Measurements from ENCODE around the gene TIGD4.
"Not testable (repeated sequence)": the region's sequence is repeated elsewhere in the genome, so short reads cannot be mapped to it uniquely, and the experiment has no call there.

TIGD4 gene

GRCh38 chr4:152780267-152780778, 793 bp upstream of the TIGD4 start:
- DNase-seq: peak in 1 of 3 experiments; percentile 63

GRCh38 chr4:152778656-152779512, 646 bp downstream of the TIGD4 start:
- peak; percentile 46 to 79 (median 75) for DNase-seq

GRCh38 chr4:152777488-152777887, 2.0 kb downstream of the TIGD4 start:
- no peak for DNase-seq

- DNase-seq: no peak
Observed at GRCh38 chr4:152776352-152776751, 3.2 kb downstream of the TIGD4 start.

GRCh38 chr4:152773953-152774352, 5.6 kb downstream of the TIGD4 start:
- DNase-seq: no peak

GRCh38 chr4:152773339-152773738, 6.2 kb downstream of the TIGD4 start:
- no peak for DNase-seq

- DNase-seq: no peak
Observed at GRCh38 chr4:152771741-152772533, 7.6 kb downstream of the TIGD4 start.

GRCh38 chr4:152765069-152765737, 14.3 kb downstream of the TIGD4 start:
- DNase-seq: not testable (repeated sequence)

GRCh38 chr4:152763796-152764195, 15.7 kb downstream of the TIGD4 start:
- DNase-seq: no peak

- no peak for DNase-seq
Observed at GRCh38 chr4:152748619-152749018, 30.9 kb downstream of the TIGD4 start.

GRCh38 chr4:152747444-152747843, 32.1 kb downstream of the TIGD4 start:
- no peak for DNase-seq

GRCh38 chr4:152738827-152739226, 40.7 kb downstream of the TIGD4 start:
- no peak for DNase-seq

- peak in 1 of 3 experiments; percentile 20 for DNase-seq
Observed at GRCh38 chr4:152735906-152736305, 43.6 kb downstream of the TIGD4 start.

- DNase-seq: peak in 2 of 3 experiments; percentile 12 to 62
Observed at GRCh38 chr4:152735396-152735859, 44.1 kb downstream of the TIGD4 start.

- DNase-seq: no peak
Observed at GRCh38 chr4:152734699-152735050, 44.9 kb downstream of the TIGD4 start.

GRCh38 chr4:152734015-152734698, 45.4 kb downstream of the TIGD4 start:
- no peak for DNase-seq

- DNase-seq: no peak
Observed at GRCh38 chr4:152731997-152732396, 47.5 kb downstream of the TIGD4 start.

GRCh38 chr4:152729466-152729865, 50.1 kb downstream of the TIGD4 start:
- no peak for DNase-seq

- no peak for DNase-seq
Observed at GRCh38 chr4:152728343-152728742, 51.2 kb downstream of the TIGD4 start.

GRCh38 chr4:152727784-152728183, 51.7 kb downstream of the TIGD4 start:
- DNase-seq: no peak

- DNase-seq: no peak
Observed at GRCh38 chr4:152724494-152724893, 55.0 kb downstream of the TIGD4 start.

GRCh38 chr4:152723236-152723635, 56.3 kb downstream of the TIGD4 start:
- DNase-seq: no peak

Measured in NCI-H1417 (cell line).